ENCODE measurements around the gene WHAMM. TPM values are rescaled to one million over a fixed set of nuclear protein-coding genes. Genes with fewer than 3 reads are reported as not detected.

Gene WHAMM
- total RNA-seq, 1 donor from 2014 or later = 18.8 TPM

- Histone ChIP-seq H3K27ac (no peak overlapping the region), H3K4me3 (no peak overlapping the region), H3K4me1 (no peaks in the 10 kb centered on the region), H3K27me3 (no peaks in the 10 kb centered on the region), H3K36me3 (no peaks in the 10 kb centered on the region), H3K9me3 (no peaks in the 10 kb centered on the region)
- no peak for DNase-seq (ENCODE audit: low spot score in 2 of 2)
- intact Hi-C loops (cut with DNase I) = no loop called here
- TF ChIP-seq CTCF (IDR thresholded peaks at IDR 0.05) = no peak
Measured at GRCh38 chr15:82781349-82781748, 28.1 kb upstream of the WHAMM start.

- Histone ChIP-seq H3K27me3 (no peaks in the 10 kb centered on the region), H3K4me1 (no peaks in the 10 kb centered on the region), H3K27ac (no peak overlapping the region), H3K36me3 (no peaks in the 10 kb centered on the region), H3K4me3 (no peak overlapping the region), H3K9me3 (no peaks in the 10 kb centered on the region)
- intact Hi-C loops (cut with DNase I) = no loop called here
- no peak for TF ChIP-seq CTCF (IDR thresholded peaks at IDR 0.05)
- DNase-seq (ENCODE audit: low spot score in 2 of 2) = no peak
Measured at GRCh38 chr15:82788496-82788895, 20.9 kb upstream of the WHAMM start.

GRCh38 chr15:82789491-82789890, 19.9 kb upstream of the WHAMM start:
- Histone ChIP-seq H3K27ac (no peak overlapping the region), H3K9me3 (no peaks in the 10 kb centered on the region)

GRCh38 chr15:82790321-82790720, 19.1 kb upstream of the WHAMM start:
- H3K36me3 ChIP-seq = no peaks in the 10 kb centered on the region
- DNase-seq (ENCODE audit: low spot score in 2 of 2) = no peak

More at GRCh38 chr15:82789491-82789890, 19.9 kb upstream of the WHAMM start:
- no peak for TF ChIP-seq CTCF (IDR thresholded peaks at IDR 0.05)
- Histone ChIP-seq H3K4me1 (no peaks in the 10 kb centered on the region), H3K27me3 (no peaks in the 10 kb centered on the region), H3K4me3 (no peak overlapping the region), H3K36me3 (no peaks in the 10 kb centered on the region)
- intact Hi-C loops (cut with DNase I) = no loop called here
- no peak for DNase-seq (ENCODE audit: low spot score in 2 of 2)

GRCh38 chr15:82792068-82792467, 17.4 kb upstream of the WHAMM start:
- Histone ChIP-seq H3K4me3 (no peak overlapping the region), H3K27me3 (no peaks in the 10 kb centered on the region), H3K36me3 (no peaks in the 10 kb centered on the region), H3K27ac (no peak overlapping the region), H3K9me3 (no peaks in the 10 kb centered on the region), H3K4me1 (no peaks in the 10 kb centered on the region)
- TF ChIP-seq CTCF (IDR thresholded peaks at IDR 0.05) = no peak
- intact Hi-C loops (cut with DNase I) = no loop called here
- DNase-seq (ENCODE audit: low spot score in 2 of 2) = no peak

More at GRCh38 chr15:82790321-82790720, 19.1 kb upstream of the WHAMM start:
- H3K9me3 ChIP-seq = no peaks in the 10 kb centered on the region
- no peaks in the 10 kb centered on the region for H3K27me3 ChIP-seq
- intact Hi-C loops (cut with DNase I) = no loop called here
- no peak overlapping the region for H3K4me3 ChIP-seq
- H3K4me1 ChIP-seq = no peaks in the 10 kb centered on the region
- no peak for TF ChIP-seq CTCF (IDR thresholded peaks at IDR 0.05)
- H3K27ac ChIP-seq = no peak overlapping the region

- H3K27me3 ChIP-seq = no peaks in the 10 kb centered on the region
- no peak for TF ChIP-seq CTCF (IDR thresholded peaks at IDR 0.05)
- H3K4me3 ChIP-seq = no peak overlapping the region
- no peak overlapping the region for H3K27ac ChIP-seq
- intact Hi-C loops (cut with DNase I) = no loop called here
- H3K9me3 ChIP-seq = no peaks in the 10 kb centered on the region
- DNase-seq (ENCODE audit: low spot score in 2 of 2) = no peak
- no peaks in the 10 kb centered on the region for H3K4me1 ChIP-seq
- H3K36me3 ChIP-seq = no peaks in the 10 kb centered on the region
Measured at GRCh38 chr15:82793737-82794136, 15.7 kb upstream of the WHAMM start.
